ENCODE data around the gene CDON. TPM values are rescaled to one million over a fixed set of nuclear protein-coding genes. Genes with fewer than 3 reads are reported as not detected.

The CDON gene
- total and polyA plus RNA-seq, 9 of the 15 experiments (the other 6 are each of a cell fraction or from before 2014, with no cell fraction given) = 0.08 to 0.64 (median 0.40) TPM

GRCh38 chr11:126062679-126063506 lies at the start of gene CDON (continued):
- TF ChIP-seq MCM2 (IDR thresholded peaks at IDR 0.05; ENCODE audit: low read depth) = no peak
- no peak for TF ChIP-seq TCF7 (IDR thresholded peaks at IDR 0.05; ENCODE audit: borderline replicate concordance)
- TF ChIP-seq GTF3C2 (IDR thresholded peaks at IDR 0.05; ENCODE audit: borderline replicate concordance, extremely low read depth, insufficient read length) = no peak
- TF ChIP-seq GTF2E2 (tag; IDR thresholded peaks at IDR 0.05) = no peak
- TF ChIP-seq PHB (CRISPR knock-in tag; IDR thresholded peaks at IDR 0.05) = no peak
- TF ChIP-seq PHF21A (IDR thresholded peaks at IDR 0.05; ENCODE audit: borderline replicate concordance, low read depth) = no peak
- no peak for TF ChIP-seq TGIF2 (CRISPR knock-in tag; IDR thresholded peaks at IDR 0.05)
- TF ChIP-seq ZNF384 (IDR thresholded peaks at IDR 0.05; ENCODE audit: low read depth, low read length) = no peak
- TF ChIP-seq ZNF696 (CRISPR knock-in tag; conservative IDR thresholded peaks at IDR 0.05) = no peak
- TF ChIP-seq FOXP4 (CRISPR knock-in tag; IDR thresholded peaks at IDR 0.05; ENCODE audit: borderline replicate concordance) = no peak
- TF ChIP-seq SNIP1 (IDR thresholded peaks at IDR 0.05; ENCODE audit: low read depth) = no peak
- TF ChIP-seq HDGF (IDR thresholded peaks at IDR 0.05) = no peak
- TF ChIP-seq SMAD2 (IDR thresholded peaks at IDR 0.05; ENCODE audit: low read depth, low read length) = no peak
- TF ChIP-seq ZFP1 (CRISPR knock-in tag; IDR thresholded peaks at IDR 0.05) = no peak
- TF ChIP-seq CEBPB (tag; IDR thresholded peaks at IDR 0.05) = no peak
- TF ChIP-seq FOXA3 (CRISPR knock-in tag; conservative IDR thresholded peaks at IDR 0.05 in 1 of 2, IDR thresholded peaks at IDR 0.05 in 1 of 2) = no peak
- no peak for TF ChIP-seq ZNF324 (CRISPR knock-in tag; IDR thresholded peaks at IDR 0.05)
- TF ChIP-seq CXXC5 (CRISPR knock-in tag; IDR thresholded peaks at IDR 0.05) = peak; percentile 91
- no peak for TF ChIP-seq MYNN (IDR thresholded peaks at IDR 0.05)
- no peak for TF ChIP-seq MYNN (CRISPR knock-in tag; IDR thresholded peaks at IDR 0.05)
- no peak for TF ChIP-seq HIVEP1 (CRISPR knock-in tag; IDR thresholded peaks at IDR 0.05)
- TF ChIP-seq ZBED1 (IDR thresholded peaks at IDR 0.05) = no peak
- no peak for TF ChIP-seq GTF2F1 (IDR thresholded peaks at IDR 0.05; ENCODE audit: low read depth, low read length)
- peak; percentile 20; the same call in 1 of the 2 replicates for TF ChIP-seq HCFC1 (IDR thresholded peaks at IDR 0.05; ENCODE audit: low read depth, low read length)
- peak; percentile 58; the same call in 1 of the 2 replicates for TF ChIP-seq ERF (CRISPR knock-in tag; IDR thresholded peaks at IDR 0.05)
- peak; percentile 86 for TF ChIP-seq CCNT2 (IDR thresholded peaks at IDR 0.05; ENCODE audit: borderline replicate concordance, extremely low read depth, insufficient read length, low read depth, low read length)
- TF ChIP-seq ZNF785 (CRISPR knock-in tag; IDR thresholded peaks at IDR 0.05) = no peak
- peak; percentile 80; the same call in 1 of the 2 replicates for TF ChIP-seq MTA3 (IDR thresholded peaks at IDR 0.05; ENCODE audit: borderline replicate concordance)
